H9 (cell line): ENCODE data around the gene TOMM7. TPM values are rescaled to one million over a fixed set of nuclear protein-coding genes. Genes with fewer than 3 reads are reported as not detected.

Experiments used
- DNase-seq: peaks from one replicate; pipeline ENCODE4 v3.0.0-alpha.2; 2017
- H2AFZ ChIP-seq: one replicate; pipeline ENCODE4 v1.6.1; 2013; ENCODE audit warnings: mild to moderate bottlenecking, low read length, control low read depth, moderate library complexity
- H2AK5ac ChIP-seq: 2 replicates; pipeline ENCODE4 v1.6.1; 2013; ENCODE audit warnings: low read length, control low read depth, mixed read lengths; ENCODE audit not compliant: insufficient read length
- H2BK120ac ChIP-seq: one replicate; pipeline ENCODE4 v1.6.1; 2013; ENCODE audit warnings: low read depth, mild to moderate bottlenecking, low read length, control low read depth, inconsistent platforms; ENCODE audit not compliant: poor library complexity, severe bottlenecking
- H2BK12ac ChIP-seq: 2 replicates; pipeline ENCODE4 v1.6.1; 2013; ENCODE audit warnings: low read length, control low read depth, mixed read lengths, low read depth; ENCODE audit not compliant: insufficient read length
- H2BK15ac ChIP-seq: 2 replicates; pipeline ENCODE4 v1.6.1; 2013; ENCODE audit warnings: low read depth, low read length, control low read depth
- H2BK20ac ChIP-seq: one replicate; pipeline ENCODE4 v1.6.1; 2013; ENCODE audit warnings: low read depth, mild to moderate bottlenecking, low read length, control low read depth, inconsistent platforms; ENCODE audit not compliant: poor library complexity, severe bottlenecking
- H2BK5ac ChIP-seq: 2 replicates; pipeline ENCODE4 v1.6.1; 2013; ENCODE audit warnings: low read length, control low read depth, mixed read lengths; ENCODE audit not compliant: insufficient read length
- H3K14ac ChIP-seq: 2 replicates; pipeline ENCODE4 v1.6.1; 2013; ENCODE audit warnings: low read length, control low read depth; ENCODE audit not compliant: insufficient read depth
- H3K18ac ChIP-seq: 2 replicates; pipeline ENCODE4 v1.6.1; 2013; ENCODE audit warnings: low read depth, mild to moderate bottlenecking, mixed read lengths, low read length, control low read depth; ENCODE audit not compliant: insufficient read length
- H3K23ac ChIP-seq: 2 replicates; pipeline ENCODE4 v1.6.1; 2013; ENCODE audit warnings: low read length, control low read depth, mixed read lengths, low read depth; ENCODE audit not compliant: insufficient read length
- H3K23me2 ChIP-seq: 2 replicates; pipeline ENCODE4 v1.6.1; 2013; ENCODE audit warnings: low read depth, mild to moderate bottlenecking, mixed read lengths, low read length, control low read depth; ENCODE audit not compliant: insufficient read length, poor library complexity, severe bottlenecking
- H3K27ac ChIP-seq: 2 replicates; pipeline ENCODE4 v1.5.1; 2013; ENCODE audit warnings: low read length, control low read depth, mixed read lengths, low read depth; ENCODE audit not compliant: insufficient read length
- H3K27me3 ChIP-seq: 2 replicates; pipeline ENCODE4 v1.6.1; 2013; ENCODE audit warnings: low read length, control low read depth, inconsistent platforms; ENCODE audit not compliant: insufficient read depth
- H3K4ac ChIP-seq: 2 replicates; pipeline ENCODE4 v1.6.1; 2013; ENCODE audit warnings: low read depth, mild to moderate bottlenecking, control low read depth, inconsistent platforms, low read length, moderate library complexity
- H3K4me1 ChIP-seq: 2 replicates; pipeline ENCODE4 v1.6.1; 2013; ENCODE audit warnings: low read length, control low read depth, inconsistent platforms; ENCODE audit not compliant: insufficient read depth
- H3K4me2 ChIP-seq: 2 replicates; pipeline ENCODE4 v1.6.1; 2013; ENCODE audit warnings: low read length, control low read depth, mixed read lengths; ENCODE audit not compliant: insufficient read length, insufficient read depth
- H3K56ac ChIP-seq: 2 replicates; pipeline ENCODE4 v1.6.1; 2013; ENCODE audit warnings: low read depth, mild to moderate bottlenecking, mixed read lengths, low read length, control low read depth; ENCODE audit not compliant: insufficient read length
- H3K79me1 ChIP-seq: 2 replicates; pipeline ENCODE4 v1.6.1; 2013; ENCODE audit warnings: low read depth, mild to moderate bottlenecking, moderate library complexity, low read length, control low read depth, inconsistent platforms; ENCODE audit not compliant: insufficient read depth, poor library complexity, severe bottlenecking
- H3K79me2 ChIP-seq: 2 replicates; pipeline ENCODE4 v1.6.1; 2013; ENCODE audit warnings: low read length, control low read depth, inconsistent platforms; ENCODE audit not compliant: insufficient read depth
- H3K9ac ChIP-seq: 2 replicates; pipeline ENCODE4 v1.6.1; 2013; ENCODE audit warnings: low read length, control low read depth, mixed read lengths; ENCODE audit not compliant: insufficient read length; ENCODE audit errors: extremely low read depth
- H3K9me3 ChIP-seq: one replicate; pipeline ENCODE4 v1.6.1; 2013; ENCODE audit warnings: low read depth, low read length, inconsistent platforms; ENCODE audit not compliant: control insufficient read depth
- H3T11ph ChIP-seq: one replicate; pipeline ENCODE4 v1.6.1; 2013; ENCODE audit warnings: mild to moderate bottlenecking, low read length, control low read depth, inconsistent platforms
- H4K20me1 ChIP-seq: one replicate; pipeline ENCODE4 v1.6.1; 2013; ENCODE audit not compliant: control insufficient read depth, insufficient read length, insufficient read depth
- H4K5ac ChIP-seq: 2 replicates; pipeline ENCODE4 v1.6.1; 2013; ENCODE audit warnings: low read depth, mild to moderate bottlenecking, mixed read lengths, low read length, control low read depth; ENCODE audit not compliant: insufficient read length
- H4K8ac ChIP-seq: replicated peaks from 2 replicates; pipeline ENCODE4 v1.6.1; 2013; ENCODE audit warnings: low read length, control low read depth, mixed read lengths, low read depth; ENCODE audit not compliant: insufficient read length
- H4K91ac ChIP-seq: 2 replicates; pipeline ENCODE4 v1.6.1; 2013; ENCODE audit warnings: low read depth, mild to moderate bottlenecking, moderate library complexity, mixed read lengths, low read length, control low read depth; ENCODE audit not compliant: insufficient read length
- H3K27ac Mint-ChIP-seq, 3 experiments: 2 replicates in 2 of 3; 3 replicates in 1 of 3; pipeline ENCODE4 v1.8.0; 2020 to 2021; ENCODE audit warnings: mixed read lengths in 3 of 3, mild to moderate bottlenecking in 1 of 3, moderate library complexity in 1 of 3
- H3K27me3 Mint-ChIP-seq: 2 replicates; pipeline ENCODE4 v1.8.0; 2021; ENCODE audit warnings: low read depth, mild to moderate bottlenecking, moderate library complexity, mixed read lengths
- H3K36me3 Mint-ChIP-seq, 3 experiments: 2 replicates in 2 of 3; 3 replicates in 1 of 3; pipeline ENCODE4 v1.8.0; 2020 to 2021; ENCODE audit warnings: low read depth in 3 of 3, mixed read lengths in 3 of 3; ENCODE audit not compliant: insufficient read depth in 1 of 3
- H3K4me1 Mint-ChIP-seq, 2 experiments: 2 replicates each; pipeline ENCODE4 v1.8.0; 2020; ENCODE audit warnings: mixed read lengths in 2 of 2
- H3K4me3 Mint-ChIP-seq, 2 experiments: 2 replicates in 1 of 2; 3 replicates in 1 of 2; pipeline ENCODE4 v1.8.0; 2020 to 2021; ENCODE audit warnings: mild to moderate bottlenecking in 2 of 2, mixed read lengths in 2 of 2, moderate library complexity in 1 of 2
- H3K9me3 Mint-ChIP-seq, 2 experiments: 2 replicates in 1 of 2; 3 replicates in 1 of 2; pipeline ENCODE4 v1.8.0; 2020; ENCODE audit warnings: mild to moderate bottlenecking in 2 of 2, mixed read lengths in 2 of 2, moderate library complexity in 1 of 2
- CTCF ChIP-seq: fragments of 200-600 bp; sonication (generic); conservative IDR thresholded peaks from 3 replicates; pipeline ENCODE4 v1.8.0; 2021; ENCODE audit warnings: antibody characterized with exemption, mild to moderate bottlenecking
- WGBS: extraction: QIAGEN DNeasy Blood & Tissue Kit; methylation state at CpG from one replicate; pipeline ENCODE4 v1.1.7; 2013; ENCODE audit warnings: missing lambda C conversion rate, low lambda C conversion rate, mixed read lengths; ENCODE audit not compliant: insufficient read length; ENCODE audit errors: extremely low coverage; 5-methylcytosine and 5-hydroxymethylcytosine counted together
- total RNA-seq: library from RNA; stranded (reverse); gene quantifications from 2 replicates; pipeline ENCODE4 v1.2.1, GENCODE V29; 2021

Gene TOMM7
- total RNA-seq, 1 experiment from 2014 or later: 368 TPM

- H2BK120ac ChIP-seq: no peak overlapping the region
- H3K23me2 ChIP-seq: no peaks in the 10 kb centered on the region
- no peaks in the 10 kb centered on the region for H3K27me3 Mint-ChIP-seq
- no peaks in the 10 kb centered on the region; a peak in 1 of 7 replicates for H3K36me3 Mint-ChIP-seq
- H3K79me1 ChIP-seq: no peaks in the 10 kb centered on the region
- H3K4ac ChIP-seq: no peak overlapping the region
- H3K9ac ChIP-seq: no peak overlapping the region
- DNase-seq: no peak
- no peaks in the 10 kb centered on the region for H3K4me1 ChIP-seq
- no peak overlapping the region for H3K4me3 Mint-ChIP-seq
- H2BK20ac ChIP-seq: no peak overlapping the region
- H2BK15ac ChIP-seq: no peak overlapping the region
- no peak overlapping the region for H2AK5ac ChIP-seq
- H4K91ac ChIP-seq: no peak overlapping the region
- no peaks in the 10 kb centered on the region for H4K20me1 ChIP-seq
- no peak overlapping the region for H3K27ac Mint-ChIP-seq
- no peak overlapping the region for H4K5ac ChIP-seq
- H2BK12ac ChIP-seq: no peak overlapping the region
- no peak overlapping the region for H3K27ac ChIP-seq
- no peak overlapping the region for H2BK5ac ChIP-seq
- H2AFZ ChIP-seq: no peak overlapping the region
- H3K14ac ChIP-seq: no peak overlapping the region
- no peaks in the 10 kb centered on the region for H3K9me3 ChIP-seq
- no peak overlapping the region for H3K4me2 ChIP-seq
- TF ChIP-seq CTCF: no peak
- no CpG with 5 or more reads among the region's 4 CpGs for WGBS
- no peak overlapping the region for H3K18ac ChIP-seq
- H3K23ac ChIP-seq: no peak overlapping the region
- H3K79me2 ChIP-seq: no peaks in the 10 kb centered on the region
- H3T11ph ChIP-seq: no peak overlapping the region
- no peaks in the 10 kb centered on the region for H3K9me3 Mint-ChIP-seq
- no peak overlapping the region for H4K8ac ChIP-seq
- no peaks in the 10 kb centered on the region for H3K27me3 ChIP-seq
- no peak overlapping the region for H3K56ac ChIP-seq
- no peaks in the 10 kb centered on the region for H3K4me1 Mint-ChIP-seq
Observed at GRCh38 chr7:22776964-22777363, 45.7 kb downstream of the TOMM7 start.
